H1 (cell line): ENCODE measurements around the gene ELOVL6. TPM values are rescaled to one million over a fixed set of nuclear protein-coding genes. Genes with fewer than 3 reads are reported as not detected.

ENCODE experiments used
- CTCF ChIA-PET: fragments of 300-600 bp; sonication (Branson Sonifier 250); formaldehyde crosslinking; loops from one replicate; lab custom pipeline; 2021; ENCODE audit not compliant: partially characterized antibody; lab: Charles Lee
- POLR2A ChIA-PET: fragments of 300-600 bp; sonication (Branson Sonifier 250); formaldehyde crosslinking; loops from one replicate; lab custom pipeline; 2021; ENCODE audit warnings: inconsistent platforms; ENCODE audit not compliant: partially characterized antibody; lab: Charles Lee
- DNase-seq, 2 experiments: peaks; one replicate each; pipeline versions ENCODE4 v3.0.0 to v3.0.0-alpha.2; 2010 to 2022; ENCODE audit warnings: low spot score in 2 of 2, low read depth in 1 of 2, mixed read lengths in 1 of 2
- FAIRE-seq: peaks from 2 replicates; lab custom pipeline; 2011; peaks lifted over from hg19 to GRCh38; lab: Jason Lieb, UNC
- H2AFZ ChIP-seq: 2 replicates; pipeline ENCODE4 v1.8.1; 2012; ENCODE audit warnings: low read length, inconsistent platforms
- H2AK5ac ChIP-seq: 2 replicates; pipeline ENCODE4 v1.6.1; 2013; ENCODE audit warnings: low read depth, low read length
- H2BK120ac ChIP-seq: replicated peaks from 2 replicates; pipeline ENCODE3; 2013; ENCODE audit warnings: low read depth, low read length, inconsistent platforms
- H2BK12ac ChIP-seq: 2 replicates; pipeline ENCODE4 v1.6.1; 2013; ENCODE audit warnings: low read depth, low read length
- H2BK15ac ChIP-seq: 2 replicates; pipeline ENCODE4 v1.6.1; 2013; ENCODE audit warnings: low read length
- H2BK20ac ChIP-seq: 2 replicates; pipeline ENCODE4 v1.6.1; 2013; ENCODE audit warnings: low read length
- H2BK5ac ChIP-seq: 2 replicates; pipeline ENCODE4 v1.6.1; 2013; ENCODE audit warnings: low read depth, low read length
- H3K14ac ChIP-seq: 2 replicates; pipeline ENCODE4 v1.6.1; 2013; ENCODE audit warnings: inconsistent platforms; ENCODE audit not compliant: insufficient read length
- H3K18ac ChIP-seq: 2 replicates; pipeline ENCODE4 v1.6.1; 2013; ENCODE audit warnings: low read length; ENCODE audit errors: extremely low read depth
- H3K23ac ChIP-seq: 2 replicates; pipeline ENCODE4 v1.6.1; 2013; ENCODE audit warnings: inconsistent platforms; ENCODE audit not compliant: insufficient read length
- H3K23me2 ChIP-seq: 2 replicates; pipeline ENCODE4 v1.6.1; 2013; ENCODE audit warnings: low read depth, low read length
- H3K27ac ChIP-seq: 2 replicates; pipeline ENCODE4 v1.6.1; 2011; ENCODE audit warnings: low read depth, low read length, inconsistent platforms
- H3K27me3 ChIP-seq, 4 experiments: replicated peaks in 1 of 4; 1 replicate in 1 of 4; 2 replicates in 3 of 4; pipeline versions ENCODE4 v1.6.1 to v1.8.1; 2011 to 2013; ENCODE audit warnings: low read length in 3 of 4, mild to moderate bottlenecking in 3 of 4, inconsistent platforms in 2 of 4, mixed read lengths in 2 of 4, moderate library complexity in 1 of 4; ENCODE audit not compliant: control insufficient read depth in 3 of 4, insufficient read depth in 3 of 4; ENCODE audit errors: extremely low read depth in 1 of 4
- H3K36me3 ChIP-seq, 4 experiments: 2 replicates each; pipeline versions ENCODE4 v1.6.1 to v1.8.1; 2011 to 2013; ENCODE audit warnings: mild to moderate bottlenecking in 4 of 4, low read length in 3 of 4, moderate library complexity in 2 of 4, control low read depth in 1 of 4, inconsistent platforms in 1 of 4; ENCODE audit not compliant: insufficient read depth in 4 of 4, control insufficient read depth in 2 of 4
- H3K4ac ChIP-seq: replicated peaks from 2 replicates; pipeline ENCODE3; 2013; ENCODE audit warnings: low read length, low read depth, mixed read lengths, inconsistent platforms; ENCODE audit not compliant: insufficient read length
- H3K4me1 ChIP-seq, 4 experiments: replicated peaks in 1 of 4; 1 replicate in 1 of 4; 2 replicates in 3 of 4; pipeline versions ENCODE4 v1.6.1 to v1.8.1; 2011 to 2013; ENCODE audit warnings: low read length in 3 of 4, inconsistent platforms in 2 of 4, mixed read lengths in 1 of 4; ENCODE audit not compliant: insufficient read depth in 4 of 4, control insufficient read depth in 3 of 4
- H3K4me2 ChIP-seq, 2 experiments: 2 replicates each; pipeline versions ENCODE4 v1.6.1 to v1.8.1; 2011 to 2013; ENCODE audit warnings: low read depth in 2 of 2, low read length in 2 of 2, control low read depth in 1 of 2, inconsistent platforms in 1 of 2, mild to moderate bottlenecking in 1 of 2; ENCODE audit not compliant: insufficient read depth in 1 of 2
- H3K4me3 ChIP-seq, 4 experiments: fragments of 200-600, 300-600 bp in 1 of 4; sonication (generic), shearing (Covaris generic), sonication (Bioruptor Twin) in 1 of 4; 2 replicates each; pipeline versions ENCODE4 v1.5.1 to v1.8.1; 2011 to 2016; ENCODE audit warnings: low read length in 4 of 4, low read depth in 3 of 4, control low read depth in 2 of 4, inconsistent platforms in 2 of 4, mild to moderate bottlenecking in 2 of 4, mixed read lengths in 1 of 4, moderate library complexity in 1 of 4; ENCODE audit not compliant: insufficient read depth in 2 of 4; ENCODE audit errors: extremely low read depth in 1 of 4
- H3K56ac ChIP-seq: replicated peaks from 2 replicates; pipeline ENCODE3; 2013; ENCODE audit warnings: low read depth, mild to moderate bottlenecking, mixed read lengths, low read length, inconsistent platforms; ENCODE audit not compliant: insufficient read length
- H3K79me1 ChIP-seq: 2 replicates; pipeline ENCODE4 v1.6.1; 2013; ENCODE audit warnings: low read depth, low read length, control low read depth
- H3K79me2 ChIP-seq, 2 experiments: 2 replicates each; pipeline versions ENCODE4 v1.6.1 to v1.8.1; 2012 to 2013; ENCODE audit warnings: low read length in 2 of 2, mild to moderate bottlenecking in 2 of 2, inconsistent platforms in 1 of 2; ENCODE audit not compliant: insufficient read depth in 2 of 2, control insufficient read depth in 1 of 2
- H3K9ac ChIP-seq, 4 experiments: replicated peaks in 1 of 4; 1 replicate in 1 of 4; 2 replicates in 3 of 4; pipeline versions ENCODE4 v1.6.1 to v1.8.1; 2011 to 2013; ENCODE audit warnings: low read depth in 3 of 4, low read length in 3 of 4, control low read depth in 2 of 4, mild to moderate bottlenecking in 2 of 4, moderate library complexity in 2 of 4, inconsistent platforms in 1 of 4; ENCODE audit errors: extremely low read depth in 1 of 4
- H3K9me3 ChIP-seq, 2 experiments: 2 replicates each; pipeline versions ENCODE4 v1.6.1 to v1.8.1; 2012 to 2013; ENCODE audit warnings: mild to moderate bottlenecking in 2 of 2, moderate library complexity in 2 of 2, control low read depth in 1 of 2, inconsistent platforms in 1 of 2, low read depth in 1 of 2, low read length in 1 of 2, mixed read lengths in 1 of 2; ENCODE audit not compliant: insufficient read depth in 2 of 2
- H4K20me1 ChIP-seq, 2 experiments: replicated peaks in 1 of 2; 2 replicates each; pipeline versions ENCODE3 to v1.8.1; 2011 to 2013; ENCODE audit warnings: inconsistent platforms in 2 of 2, low read length in 2 of 2, mild to moderate bottlenecking in 1 of 2; ENCODE audit not compliant: insufficient read depth in 2 of 2, control insufficient read depth in 1 of 2
- H4K5ac ChIP-seq: 2 replicates; pipeline ENCODE4 v1.6.1; 2013; ENCODE audit warnings: low read length, low read depth, mixed read lengths, inconsistent platforms; ENCODE audit not compliant: insufficient read length
- H4K8ac ChIP-seq: 2 replicates; pipeline ENCODE4 v1.8.0; 2013; ENCODE audit warnings: mild to moderate bottlenecking, moderate library complexity, low read length, inconsistent platforms; ENCODE audit not compliant: insufficient read depth; ENCODE audit errors: extremely low read depth
- H4K91ac ChIP-seq: replicated peaks from 2 replicates; pipeline ENCODE3; 2013; ENCODE audit warnings: low read length, mixed read lengths, inconsistent platforms; ENCODE audit not compliant: insufficient read length
- BRCA1 ChIP-seq: IDR thresholded peaks from 2 replicates; pipeline ENCODE4 v1.6.1; 2012; ENCODE audit warnings: low read depth, low read length, improper control_type of control experiment
- CEBPB ChIP-seq: IDR thresholded peaks from 2 replicates; pipeline ENCODE4 v1.6.1; 2012; ENCODE audit warnings: low read depth, low read length
- CHD1 ChIP-seq: IDR thresholded peaks from 2 replicates; pipeline ENCODE4 v1.6.1; 2012; ENCODE audit warnings: low read depth, low read length, improper control_type of control experiment
- HDAC2 ChIP-seq, 2 experiments: fragments of 300-600 bp in 1 of 2; sonication (generic) in 1 of 2; IDR thresholded peaks; 2 replicates each; pipeline ENCODE4 v1.6.1; 2011 to 2012; ENCODE audit warnings: low read depth in 2 of 2, low read length in 2 of 2, mild to moderate bottlenecking in 2 of 2, moderate library complexity in 2 of 2, borderline replicate concordance in 1 of 2, inconsistent platforms in 1 of 2
- JUN ChIP-seq: IDR thresholded peaks from 2 replicates; pipeline ENCODE4 v1.6.1; 2011; ENCODE audit warnings: low read depth, mild to moderate bottlenecking, improper control_type of control experiment, low read length
- KDM4A ChIP-seq: IDR thresholded peaks from one replicate; pipeline ENCODE4 v1.7.1; 2012; ENCODE audit warnings: low read depth, mild to moderate bottlenecking, moderate library complexity, low read length, inconsistent platforms; ENCODE audit not compliant: severe bottlenecking
- MAFK ChIP-seq: IDR thresholded peaks from 2 replicates; pipeline ENCODE4 v1.6.1; 2012; ENCODE audit warnings: low read depth, mild to moderate bottlenecking, improper control_type of control experiment, low read length
- POLR2A ChIP-seq, 2 experiments: IDR thresholded peaks; 1 replicate in 1 of 2; 2 replicates in 1 of 2; pipeline ENCODE4 v1.6.1; 2011; ENCODE audit warnings: low read depth in 2 of 2, low read length in 2 of 2, mild to moderate bottlenecking in 2 of 2; ENCODE audit errors: control extremely low read depth in 1 of 2
- RAD21 ChIP-seq, 2 experiments: IDR thresholded peaks in 1 of 2; conservative IDR thresholded peaks in 1 of 2; 2 replicates each; pipeline ENCODE4 v1.6.1; 2011; ENCODE audit warnings: low read depth in 2 of 2, low read length in 2 of 2, improper control_type of control experiment in 1 of 2, inconsistent platforms in 1 of 2, mild to moderate bottlenecking in 1 of 2, moderate library complexity in 1 of 2
- RXRA ChIP-seq: IDR thresholded peaks from 2 replicates; pipeline ENCODE4 v1.6.1; 2011; ENCODE audit warnings: low read depth, mild to moderate bottlenecking, low read length, moderate library complexity; ENCODE audit not compliant: insufficient read depth
- SRF ChIP-seq: IDR thresholded peaks from 2 replicates; pipeline ENCODE4 v1.6.1; 2011; ENCODE audit warnings: mild to moderate bottlenecking, low read depth, low read length, moderate library complexity
- TAF7 ChIP-seq: optimal IDR thresholded peaks from 2 replicates; pipeline ENCODE3; 2011; ENCODE audit warnings: low read depth, mild to moderate bottlenecking, inconsistent platforms, low read length, moderate library complexity, borderline replicate concordance
- USF2 ChIP-seq: IDR thresholded peaks from 2 replicates; pipeline ENCODE4 v1.6.1; 2011; ENCODE audit warnings: low read length, improper control_type of control experiment
- WGBS, 2 experiments: shearing (Covaris generic) in 1 of 2; methylation state at CpG; one replicate each; pipeline versions ENCODE4 v1.1.6 to v1.1.7; 2013 to 2015; ENCODE audit warnings: low lambda C conversion rate in 2 of 2, mixed read lengths in 2 of 2, inconsistent platforms in 1 of 2, low coverage in 1 of 2, missing lambda C conversion rate in 1 of 2; ENCODE audit not compliant: insufficient replicate concordance in 2 of 2, insufficient coverage in 1 of 2, insufficient read length in 1 of 2; ENCODE audit errors: extremely low coverage in 1 of 2, missing lambda C conversion rate in 1 of 2; 5-methylcytosine and 5-hydroxymethylcytosine counted together
- polyA plus RNA-seq, 7 experiments: library from polyadenylated mRNA; depleted of rRNA in 3 of 7; stranded (reverse) in 5 of 7; unstranded in 2 of 7; fragments of >200 nt in 5 of 7; fragments of 200-250 nt in 2 of 7; gene quantifications; 1 replicate in 5 of 7; 2 replicates in 1 of 7; 4 replicates in 1 of 7; pipeline versions ENCODE4 v1.2.1 to v1.2.3, GENCODE V29; 2011 to 2013; ENCODE audit warnings: missing spikeins in 2 of 7, mixed read lengths in 2 of 7
- total RNA-seq: library from RNA; stranded (reverse); fragmentation: NEBNext Ultra II Directional; extraction: Animal tissue kit (Norgen Biotek cat#: 25700); gene quantifications from 2 replicates; pipeline ENCODE4 v1.2.1, GENCODE V29; 2021

Gene ELOVL6
- total and polyA plus RNA-seq, 2 of the 8 experiments (the other 6 are each of a cell fraction or from before 2014, with no cell fraction given), result 27.8 to 86.6 TPM

GRCh38 chr4:110009550-110009949, 188.9 kb downstream of the ELOVL6 start:
- Histone ChIP-seq H4K5ac (no peak overlapping the region), H3K4me1 (0 out of 7 replicates have a peak, but pooled peaks cover 0 to 2% (median 0%) of the 10 kb centered on the region in 4 experiments), H3K23me2 (no peaks in the 10 kb centered on the region), H2AK5ac (no peak overlapping the region), H4K8ac (no peak overlapping the region), H4K91ac (no peak overlapping the region), H2BK120ac (no peak overlapping the region), H3K4me3 (no peak overlapping the region), H3K79me2 (no peaks in the 10 kb centered on the region), H3K56ac (no peak overlapping the region), H3K79me1 (no peaks in the 10 kb centered on the region), H4K20me1 (no peaks in the 10 kb centered on the region), H3K23ac (no peak overlapping the region), H3K27ac (no peak overlapping the region), H2BK20ac (no peak overlapping the region), H3K14ac (no peak overlapping the region), H2BK15ac (no peak overlapping the region), H3K27me3 (no peaks in the 10 kb centered on the region), H3K36me3 (no peaks in the 10 kb centered on the region), H3K4ac (no peak overlapping the region), H3K4me2 (no peak overlapping the region), H2BK5ac (no peak overlapping the region), H3K9ac (no peak overlapping the region), H3K18ac (no peak overlapping the region), H3K9me3 (no peaks in the 10 kb centered on the region), H2AFZ (no peak overlapping the region), H2BK12ac (no peak overlapping the region)
- WGBS, 2 experiments, result 91% methylated on average over 2 of the region's 2 CpGs; no CpG with 5 or more reads in 1 of the 2 experiments
- no peak for FAIRE-seq
- DNase-seq, result no peak
- POLR2A ChIA-PET, result no interaction called here
- CTCF ChIA-PET, result interaction anchor here (1.0 to 16.6 kb wide), 8 partner anchors 10 to 504 kb away, joined by 3 to 389 read pairs (median 4); no protein-coding TSS in a partner anchor
- no peak for TF ChIP-seq TAF7
- no peak for TF ChIP-seq RAD21 (IDR thresholded peaks at IDR 0.05 in 1 of 2, conservative IDR thresholded peaks at IDR 0.05 in 1 of 2; ENCODE audit: low read depth in 2 of 2, low read length in 2 of 2)
- no peak for TF ChIP-seq POLR2A (IDR thresholded peaks at IDR 0.05; ENCODE audit: control extremely low read depth in 1 of 2, low read depth in 2 of 2, low read length in 2 of 2)
- no peak for TF ChIP-seq KDM4A
- TF ChIP-seq USF2, result no peak
- TF ChIP-seq HDAC2 (IDR thresholded peaks at IDR 0.05; ENCODE audit: borderline replicate concordance in 1 of 2, low read depth in 2 of 2, low read length in 2 of 2), result no peak
- TF ChIP-seq RXRA, result no peak
- no peak for TF ChIP-seq CEBPB
- TF ChIP-seq BRCA1, result no peak
- no peak for TF ChIP-seq JUN
- TF ChIP-seq MAFK, result no peak
- TF ChIP-seq CHD1, result no peak
- TF ChIP-seq SRF, result no peak
